HepG2 (cell line): ENCODE measurements around the gene PIM3. TPM values are rescaled to one million over a fixed set of nuclear protein-coding genes. Genes with fewer than 3 reads are reported as not detected.
A peak's percentile ranks its signal among the peaks of the same experiment; 100 is the strongest.

Source experiments
- CEBPB ChIP-seq: IDR thresholded peaks from 2 replicates; pipeline ENCODE4 v1.6.1; 2011; ENCODE audit warnings: low read depth, low read length, improper control_type of control experiment, borderline replicate concordance
- DNMT3B ChIP-seq: conservative IDR thresholded peaks from 2 replicates; pipeline ENCODE4 v1.6.1; 2016; ENCODE audit warnings: missing biosample characterization, control low read depth
- GABPA ChIP-seq, 2 experiments: IDR thresholded peaks; 2 replicates each; pipeline ENCODE4 v1.6.1; 2011 to 2016; ENCODE audit warnings: low read depth in 2 of 2, low read length in 1 of 2, missing biosample characterization in 1 of 2, missing genetic modification characterization in 1 of 2
- GZF1 ChIP-seq: sonication (generic); formaldehyde crosslinking; IDR thresholded peaks from 2 replicates; pipeline ENCODE4 v1.5.1; 2020; ENCODE audit warnings: mild to moderate bottlenecking, missing genetic modification reagents
- HMGXB4 ChIP-seq, 2 experiments: sonication (generic) in 1 of 2; formaldehyde crosslinking in 1 of 2; IDR thresholded peaks; 2 replicates each; pipeline versions ENCODE4 v1.4.0 to v1.6.1; 2018 to 2020; ENCODE audit warnings: missing genetic modification reagents in 2 of 2, borderline replicate concordance in 1 of 2, low read depth in 1 of 2, mild to moderate bottlenecking in 1 of 2, missing biosample characterization in 1 of 2
- NFKB2 ChIP-seq: sonication (generic); formaldehyde crosslinking; IDR thresholded peaks from 2 replicates; pipeline ENCODE4 v1.4.0; 2020; ENCODE audit warnings: missing genetic modification reagents, borderline replicate concordance
- PPARG ChIP-seq: conservative IDR thresholded peaks from 2 replicates; pipeline ENCODE4 v1.6.1; 2016; ENCODE audit warnings: missing biosample characterization, missing genetic modification reagents
- RAD21 ChIP-seq: fragments of 450-650 bp; formaldehyde crosslinking; IDR thresholded peaks from 2 replicates; pipeline ENCODE4 v1.5.0; 2020; ENCODE audit warnings: mild to moderate bottlenecking
- RERE ChIP-seq: IDR thresholded peaks from 2 replicates; pipeline ENCODE4 v1.6.1; 2016; ENCODE audit warnings: low read depth, missing genetic modification reagents, missing compliant biosample characterization
- TGIF2 ChIP-seq: IDR thresholded peaks from 2 replicates; pipeline ENCODE4 v1.6.1; 2016; ENCODE audit warnings: control low read depth, missing compliant biosample characterization
- ZNF17 ChIP-seq: sonication (generic); formaldehyde crosslinking; IDR thresholded peaks from 2 replicates; pipeline ENCODE4 v1.5.0; 2020; ENCODE audit warnings: mild to moderate bottlenecking, missing genetic modification reagents
- ZNF3 ChIP-seq: IDR thresholded peaks from 2 replicates; pipeline ENCODE4 v1.7.0; 2017; ENCODE audit warnings: inconsistent platforms
- ZNF563 ChIP-seq: sonication (generic); formaldehyde crosslinking; IDR thresholded peaks from 2 replicates; pipeline ENCODE4 v1.8.0; 2022; ENCODE audit warnings: mild to moderate bottlenecking, moderate library complexity, missing genetic modification reagents
- ZNF746 ChIP-seq: sonication (generic); formaldehyde crosslinking; IDR thresholded peaks from 2 replicates; pipeline ENCODE4 v1.8.0; 2022; ENCODE audit warnings: mild to moderate bottlenecking, missing genetic modification reagents
- ZNF761 ChIP-seq: sonication (generic); formaldehyde crosslinking; conservative IDR thresholded peaks from 2 replicates; pipeline ENCODE4 v1.4.0; 2020; ENCODE audit warnings: mild to moderate bottlenecking, missing genetic modification reagents
- polyA plus RNA-seq, 8 experiments: library from polyadenylated mRNA; depleted of rRNA in 3 of 8; stranded (reverse) in 7 of 8; unstranded in 1 of 8; fragments of >200 nt; fragmentation: Illumina TruSeq in 4 of 8; extraction: Trizol in 4 of 8; gene quantifications; 2 replicates each; pipeline versions ENCODE4 v1.2.1 to v1.2.3, GENCODE V29; 2011 to 2016; ENCODE audit warnings: low read depth in 4 of 8, missing spikeins in 1 of 8, mixed read lengths in 1 of 8; ENCODE audit not compliant: insufficient read depth in 1 of 8
- total RNA-seq, 5 experiments: library from RNA; depleted of rRNA; stranded (reverse); fragments of >200 nt; fragmentation: Illumina TruSeq; extraction: Trizol; gene quantifications; 2 replicates each; pipeline ENCODE4 v1.2.3, GENCODE V29; 2016; ENCODE audit warnings: low read depth in 1 of 5
- TF ChIP-seq, protein P1 (sequence below): sonication (generic); formaldehyde crosslinking; IDR thresholded peaks from 2 replicates; pipeline ENCODE4 v1.5.0; 2020; ENCODE audit warnings: missing genetic modification reagents
- TF ChIP-seq, protein P2 (sequence below): sonication (generic); formaldehyde crosslinking; IDR thresholded peaks from 2 replicates; pipeline ENCODE4 v1.5.0; 2020; ENCODE audit warnings: mild to moderate bottlenecking, missing genetic modification reagents
- TF ChIP-seq, protein P3 (sequence below): sonication (generic); formaldehyde crosslinking; IDR thresholded peaks from 2 replicates; pipeline ENCODE4 v1.4.0; 2020; ENCODE audit warnings: mild to moderate bottlenecking, missing genetic modification reagents

PIM3 gene
- total and polyA plus RNA-seq, 2 of the 13 experiments (the other 11 are each of a cell fraction or from before 2014, with no cell fraction given), result 21.6 to 31.2 TPM

- TF ChIP-seq HMGXB4 (CRISPR knock-in tag; IDR thresholded peaks at IDR 0.05; ENCODE audit: borderline replicate concordance in 1 of 2, low read depth in 1 of 2), result peak in 1 of 2 experiments; percentile 60; a peak in 2 of 4 replicates
- TF ChIP-seq ZNF17, result no peak
- peak; percentile 57; the same call in 1 of the 2 replicates for TF ChIP-seq ZNF746
- TF ChIP-seq ZNF761 (CRISPR knock-in tag), result no peak
- TF ChIP-seq RAD21 (CRISPR knock-in tag), result no peak
- TF ChIP-seq, protein P1, sequence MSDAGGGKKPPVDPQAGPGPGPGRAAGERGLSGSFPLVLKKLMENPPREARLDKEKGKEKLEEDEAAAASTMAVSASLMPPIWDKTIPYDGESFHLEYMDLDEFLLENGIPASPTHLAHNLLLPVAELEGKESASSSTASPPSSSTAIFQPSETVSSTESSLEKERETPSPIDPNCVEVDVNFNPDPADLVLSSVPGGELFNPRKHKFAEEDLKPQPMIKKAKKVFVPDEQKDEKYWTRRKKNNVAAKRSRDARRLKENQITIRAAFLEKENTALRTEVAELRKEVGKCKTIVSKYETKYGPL, result no peak
- TF ChIP-seq PPARG, result peak; percentile 41; the same call in 1 of the 2 replicates
- no peak for TF ChIP-seq CEBPB
- no peak for TF ChIP-seq ZNF3
- 0 out of 2 replicates have a peak, but pooled peaks have one; percentile 50 for TF ChIP-seq DNMT3B (CRISPR knock-in tag)
- no peak; the same call in 1 of the 2 replicates for TF ChIP-seq NFKB2 (CRISPR knock-in tag)
- TF ChIP-seq GABPA (IDR thresholded peaks at IDR 0.05; ENCODE audit: low read depth, low read length), result no peak
- TF ChIP-seq GABPA (CRISPR knock-in tag; IDR thresholded peaks at IDR 0.05; ENCODE audit: low read depth), result no peak
- TF ChIP-seq, protein P2, sequence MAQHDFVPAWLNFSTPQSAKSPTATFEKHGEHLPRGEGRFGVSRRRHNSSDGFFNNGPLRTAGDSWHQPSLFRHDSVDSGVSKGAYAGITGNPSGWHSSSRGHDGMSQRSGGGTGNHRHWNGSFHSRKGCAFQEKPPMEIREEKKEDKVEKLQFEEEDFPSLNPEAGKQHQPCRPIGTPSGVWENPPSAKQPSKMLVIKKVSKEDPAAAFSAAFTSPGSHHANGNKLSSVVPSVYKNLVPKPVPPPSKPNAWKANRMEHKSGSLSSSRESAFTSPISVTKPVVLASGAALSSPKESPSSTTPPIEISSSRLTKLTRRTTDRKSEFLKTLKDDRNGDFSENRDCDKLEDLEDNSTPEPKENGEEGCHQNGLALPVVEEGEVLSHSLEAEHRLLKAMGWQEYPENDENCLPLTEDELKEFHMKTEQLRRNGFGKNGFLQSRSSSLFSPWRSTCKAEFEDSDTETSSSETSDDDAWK, result no peak
- no peak for TF ChIP-seq ZNF563 (CRISPR knock-in tag)
- TF ChIP-seq RERE (CRISPR knock-in tag), result no peak
- TF ChIP-seq, protein P3, sequence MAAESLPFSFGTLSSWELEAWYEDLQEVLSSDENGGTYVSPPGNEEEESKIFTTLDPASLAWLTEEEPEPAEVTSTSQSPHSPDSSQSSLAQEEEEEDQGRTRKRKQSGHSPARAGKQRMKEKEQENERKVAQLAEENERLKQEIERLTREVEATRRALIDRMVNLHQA (CRISPR knock-in tag), result no peak
- TF ChIP-seq TGIF2 (CRISPR knock-in tag), result no peak
- no peak for TF ChIP-seq GZF1 (CRISPR knock-in tag)
These were observed 1.4 kb upstream of the PIM3 start (continued) for GRCh38 chr22:49958931-49959781.
